SK-N-SH (cell line): ENCODE data around the gene PLPP6. TPM values are rescaled to one million over a fixed set of nuclear protein-coding genes. Genes with fewer than 3 reads are reported as not detected.

Experiments used
- CTCF ChIA-PET: fragments of 300-600, 350-600 bp; formaldehyde crosslinking; extraction: SDS; loops from one replicate; lab custom pipeline; 2021; lab: Yijun Ruan, JAX
- POLR2A ChIA-PET: fragments of 350-600 bp; sonication (Branson Sonifier 250); formaldehyde crosslinking; extraction: SDS; loops from one replicate; lab custom pipeline; 2020; ENCODE audit warnings: antibody characterized with exemption, inconsistent platforms; lab: Yijun Ruan, JAX
- DNase-seq: peaks from one replicate; pipeline ENCODE4 v3.0.0; 2012
- H2AFZ ChIP-seq: fragments of 200-600 bp; sonication (generic); 2 replicates; pipeline ENCODE4 v1.8.1; 2016; ENCODE audit warnings: antibody characterized with exemption, mild to moderate bottlenecking, low read depth
- H3F3A ChIP-seq: fragments of 200-600 bp; sonication (generic); replicated peaks from 2 replicates; pipeline ENCODE3; 2016; ENCODE audit warnings: antibody characterized with exemption, mild to moderate bottlenecking; ENCODE audit not compliant: insufficient read depth
- H3K27ac ChIP-seq, 2 experiments: fragments of 200-500 bp in 1 of 2; fragments of 200-600 bp in 1 of 2; sonication (Bioruptor generic) in 1 of 2; sonication (generic), shearing (Covaris generic) in 1 of 2; 2 replicates each; pipeline versions ENCODE4 v1.5.1 to v1.6.1; 2014 to 2016; ENCODE audit warnings: low read depth in 2 of 2, inconsistent platforms in 1 of 2, low read length in 1 of 2, mild to moderate bottlenecking in 1 of 2, mixed read lengths in 1 of 2
- H3K27me3 ChIP-seq: fragments of 200-600 bp; sonication (generic), shearing (Covaris generic); 2 replicates; pipeline ENCODE4 v1.6.1; 2016; ENCODE audit warnings: mixed run types; ENCODE audit not compliant: insufficient read depth
- H3K36me3 ChIP-seq, 2 experiments: fragments of 200-500 bp in 1 of 2; fragments of 200-600 bp in 1 of 2; sonication (Bioruptor generic) in 1 of 2; sonication (generic) in 1 of 2; replicated peaks in 1 of 2; 2 replicates each; pipeline versions ENCODE3 to v1.5.1; 2014 to 2016; ENCODE audit warnings: low read length in 1 of 2, mild to moderate bottlenecking in 1 of 2; ENCODE audit not compliant: insufficient read depth in 2 of 2, control insufficient read depth in 1 of 2
- H3K4me1 ChIP-seq, 2 experiments: fragments of 200-500 bp in 1 of 2; fragments of 200-600 bp in 1 of 2; sonication (Bioruptor generic) in 1 of 2; sonication (generic), shearing (Covaris generic) in 1 of 2; 2 replicates each; pipeline versions ENCODE4 v1.5.1 to v1.6.1; 2014 to 2016; ENCODE audit warnings: low read depth in 1 of 2, low read length in 1 of 2, mixed run types in 1 of 2; ENCODE audit not compliant: insufficient read depth in 2 of 2, control insufficient read depth in 1 of 2
- H3K4me2 ChIP-seq: fragments of 200-600 bp; sonication (generic), shearing (Covaris generic); 2 replicates; pipeline ENCODE4 v1.6.1; 2017; ENCODE audit warnings: mixed run types
- H3K4me3 ChIP-seq, 2 experiments: fragments of 200-500 bp in 1 of 2; fragments of 200-600 bp in 1 of 2; sonication (Bioruptor generic) in 1 of 2; sonication (generic), shearing (Covaris generic) in 1 of 2; 2 replicates each; pipeline versions ENCODE4 v1.5.1 to v1.8.1; 2014 to 2016; ENCODE audit warnings: low read depth in 2 of 2, inconsistent platforms in 1 of 2, low read length in 1 of 2, mild to moderate bottlenecking in 1 of 2, mixed read lengths in 1 of 2, moderate library complexity in 1 of 2
- H3K79me2 ChIP-seq: fragments of 200-600 bp; sonication (generic); 2 replicates; pipeline ENCODE4 v1.8.1; 2017; ENCODE audit warnings: mild to moderate bottlenecking; ENCODE audit not compliant: insufficient read depth
- H3K9ac ChIP-seq: fragments of 200-600 bp; sonication (generic); 2 replicates; pipeline ENCODE4 v1.6.1; 2017; ENCODE audit warnings: mixed run types
- H3K9me2 ChIP-seq: fragments of 200-600 bp; sonication (generic); 2 replicates; pipeline ENCODE4 v1.6.1; 2017; ENCODE audit warnings: mixed run types
- H3K9me3 ChIP-seq: fragments of 200-600 bp; sonication (generic); 2 replicates; pipeline ENCODE4 v1.6.1; 2017; ENCODE audit warnings: mixed run types, mild to moderate bottlenecking, moderate library complexity
- H4K20me1 ChIP-seq: fragments of 200-600 bp; sonication (generic); 2 replicates; pipeline ENCODE4 v1.6.1; 2017; ENCODE audit warnings: mild to moderate bottlenecking, mixed run types; ENCODE audit not compliant: insufficient read depth
- FOSL2 ChIP-seq: IDR thresholded peaks from 2 replicates; pipeline ENCODE4 v1.4.0; 2012; ENCODE audit warnings: low read depth, mild to moderate bottlenecking, moderate library complexity, borderline replicate concordance
- FOXM1 ChIP-seq: IDR thresholded peaks from 2 replicates; pipeline ENCODE4 v1.4.0; 2012; ENCODE audit warnings: low read depth, mild to moderate bottlenecking
- JUND ChIP-seq: IDR thresholded peaks from 2 replicates; pipeline ENCODE4 v1.4.0; 2012
- MEF2A ChIP-seq: IDR thresholded peaks from 2 replicates; pipeline ENCODE4 v1.4.0; 2012; ENCODE audit warnings: low read depth, borderline replicate concordance
- MXI1 ChIP-seq: IDR thresholded peaks from 2 replicates; pipeline ENCODE4 v1.6.1; 2012; ENCODE audit warnings: mild to moderate bottlenecking, low read depth, low read length, improper control_type of control experiment
- RFX5 ChIP-seq: IDR thresholded peaks from 2 replicates; pipeline ENCODE4 v1.6.1; 2012; ENCODE audit warnings: mild to moderate bottlenecking, improper control_type of control experiment, low read length
- RXRA ChIP-seq: IDR thresholded peaks from 2 replicates; pipeline ENCODE4 v1.4.0; 2012; ENCODE audit warnings: low read depth, mild to moderate bottlenecking, borderline replicate concordance
- TEAD4 ChIP-seq: IDR thresholded peaks from 2 replicates; pipeline ENCODE4 v1.4.0; 2012; ENCODE audit warnings: mild to moderate bottlenecking, borderline replicate concordance; ENCODE audit not compliant: insufficient read depth
- USF1 ChIP-seq: IDR thresholded peaks from 2 replicates; pipeline ENCODE4 v1.4.0; 2012; ENCODE audit warnings: low read depth, borderline replicate concordance
- YY1 ChIP-seq: IDR thresholded peaks from 2 replicates; pipeline ENCODE4 v1.4.0; 2012; ENCODE audit warnings: low read depth, mild to moderate bottlenecking
- ZBTB33 ChIP-seq: IDR thresholded peaks from 2 replicates; pipeline ENCODE4 v1.4.0; 2012; ENCODE audit warnings: low read depth, borderline replicate concordance
- WGBS: methylation state at CpG from one replicate; pipeline ENCODE4 v1.1.6; 2017; ENCODE audit warnings: low lambda C conversion rate; 5-methylcytosine and 5-hydroxymethylcytosine counted together
- polyA plus RNA-seq, 3 experiments: library from polyadenylated mRNA; depleted of rRNA; stranded (reverse); fragments of >200 nt; gene quantifications; 2 replicates each; pipeline ENCODE4 v1.2.3, GENCODE V29; 2012

Gene PLPP6
- polyA plus RNA-seq, 1 of the 3 experiments (the other 2 are of a cell fraction) = 8.8 TPM

DNA sequence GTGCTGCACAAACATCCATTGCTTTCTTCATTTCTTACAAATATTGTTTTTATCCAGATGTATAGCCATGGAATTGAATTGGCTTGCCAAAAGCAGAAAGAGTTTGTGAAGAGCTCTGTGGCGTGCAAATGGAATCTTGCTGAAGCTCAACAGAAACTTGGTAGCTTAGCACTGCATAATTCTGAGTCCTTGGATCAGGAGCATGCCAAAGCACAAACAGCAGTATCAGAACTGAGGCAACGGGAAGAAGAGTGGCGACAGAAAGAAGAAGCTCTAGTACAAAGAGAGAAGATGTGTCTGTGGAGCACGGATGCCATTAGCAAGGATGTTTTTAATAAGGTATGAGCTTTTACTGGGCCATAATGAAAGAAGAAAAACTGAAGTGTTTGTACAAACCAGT lies 22.7 kb downstream of the PLPP6 start:
- Histone ChIP-seq H3K27ac (no peak overlapping the region), H4K20me1 (no peaks in the 10 kb centered on the region), H3K27me3 (no peaks in the 10 kb centered on the region), H3K9me3 (no peaks in the 10 kb centered on the region), H3K4me2 (no peak overlapping the region), H3F3A (peaks cover 15% of the 10 kb centered on the region), H3K9me2 (no peaks in the 10 kb centered on the region), H3K4me3 (no peak overlapping the region), H2AFZ (no peak overlapping the region), H3K79me2 (peaks cover 56% of the 10 kb centered on the region), H3K36me3 (peaks cover 29 to 35% of the 10 kb centered on the region in 2 experiments), H3K9ac (no peak overlapping the region), H3K4me1 (peaks cover 3 to 15% of the 10 kb centered on the region in 2 experiments; a peak in 3 of 4 replicates)
- TF ChIP-seq USF1 (no peak), TEAD4 (no peak), MEF2A (no peak), ZBTB33 (no peak), RFX5 (no peak), RXRA (no peak), FOSL2 (no peak), FOXM1 (no peak), YY1 (no peak)
- 98% methylated on average over 4 of the region's 4 CpGs for WGBS
- ChIA-PET POLR2A (no interaction called here), CTCF (interaction anchor here (0.9 to 1.7 kb wide), 3 partner anchors 19 to 56 kb away, joined by 3 to 5 read pairs (median 4); partner anchors contain the start of genes AK3 and SPATA6L)
- no peak for DNase-seq

GRCh38 chr9:4686112-4686511 lies 24.0 kb downstream of the PLPP6 start:
- H3K27me3 ChIP-seq = no peaks in the 10 kb centered on the region
- peaks cover 43% of the 10 kb centered on the region for H3K79me2 ChIP-seq
- WGBS = 71% methylated on average over 4 of the region's 4 CpGs
- ChIA-PET POLR2A (no interaction called here), CTCF (interaction anchor here (1.5 to 1.7 kb wide), 2 partner anchors 18 to 20 kb away, joined by 3 to 5 read pairs; partner anchors contain the start of gene SPATA6L)
- no peak for DNase-seq
- H3K9ac ChIP-seq = no peak overlapping the region
- H3K4me2 ChIP-seq = no peak overlapping the region
- H4K20me1 ChIP-seq = no peaks in the 10 kb centered on the region
- peak overlapping the region in 1 of 2 experiments; percentile 25; a peak in 1 of 4 replicates for H3K27ac ChIP-seq
- H2AFZ ChIP-seq = no peak overlapping the region
- no peak overlapping the region for H3K4me3 ChIP-seq
- H3K9me2 ChIP-seq = no peaks in the 10 kb centered on the region
- TF ChIP-seq MXI1 (no peak), JUND (peak; percentile 28; the same call in 1 of the 2 replicates)
- H3K4me1 ChIP-seq = peaks cover 0 to 15% of the 10 kb centered on the region in 2 experiments; a peak in 2 of 4 replicates
- H3K9me3 ChIP-seq = no peaks in the 10 kb centered on the region
- H3K36me3 ChIP-seq = peaks cover 31 to 36% of the 10 kb centered on the region in 2 experiments
- H3F3A ChIP-seq = peaks cover 9% of the 10 kb centered on the region
